Breast epithelium (tissue), 4 donors: ENCODE measurements around the gene ABCA3. TPM values are rescaled to one million over a fixed set of nuclear protein-coding genes. Genes with fewer than 3 reads are reported as not detected.

Source experiments
- DNase-seq, 2 donors: peaks; one replicate each; pipeline ENCODE4 v3.0.0-alpha.2; 2019; ENCODE audit warnings: low spot score in 2 of 2
- H3K27ac ChIP-seq, 2 donors: fragments of 200-600 bp; sonication (generic) in 1 of 2; one replicate each; pipeline ENCODE4 v1.5.1; 2016 to 2019; ENCODE audit warnings: mild to moderate bottlenecking in 1 of 2
- H3K27me3 ChIP-seq, 2 donors: fragments of 200-600 bp; sonication (generic) in 1 of 2; one replicate each; pipeline versions ENCODE4 v1.5.1 to v1.6.0; 2017 to 2019; ENCODE audit warnings: control low read depth in 1 of 2, mild to moderate bottlenecking in 1 of 2
- H3K36me3 ChIP-seq: fragments of 200-600 bp; one replicate; pipeline ENCODE4 v1.5.1; 2019
- H3K4me1 ChIP-seq, 2 donors: fragments of 200-600 bp; sonication (generic); one replicate each; pipeline ENCODE4 v1.5.1; 2016 to 2019; ENCODE audit warnings: control low read depth in 1 of 2
- H3K4me3 ChIP-seq, 3 donors: fragments of 200-600 bp; sonication (generic); 1 replicate in 2 of 3; 2 replicates in 1 of 3; pipeline ENCODE4 v1.5.1; 2016 to 2019; ENCODE audit warnings: mild to moderate bottlenecking in 3 of 3, moderate library complexity in 2 of 3
- H3K9me3 ChIP-seq, 2 donors: fragments of 200-600 bp; sonication (generic) in 1 of 2; one replicate each; pipeline ENCODE4 v1.5.1; 2016 to 2019; ENCODE audit warnings: control low read depth in 1 of 2
- CTCF ChIP-seq, 3 donors: fragments of 450-650 bp; IDR thresholded peaks; one replicate each; pipeline ENCODE4 v1.5.1; 2016 to 2017; ENCODE audit warnings: antibody characterized with exemption in 3 of 3, mild to moderate bottlenecking in 3 of 3, moderate library complexity in 3 of 3
- POLR2A ChIP-seq: fragments of 450-650 bp; IDR thresholded peaks from one replicate; pipeline ENCODE4 v1.6.1; 2016; ENCODE audit warnings: antibody characterized with exemption, mild to moderate bottlenecking, moderate library complexity
- POLR2AphosphoS5 ChIP-seq, 3 donors: sonication (generic); formaldehyde crosslinking; IDR thresholded peaks; one replicate each; pipeline ENCODE4 v1.6.1; 2017; ENCODE audit warnings: antibody characterized with exemption in 3 of 3
- intact Hi-C: fragments of 100-400 bp; cut with DNase I; formaldehyde crosslinking; loops from one replicate; pipeline ENCODE4 v1.15.1; 2023; ENCODE audit warnings: low total_unique reads
- total RNA-seq, 3 donors: library from RNA; depleted of rRNA; stranded (reverse); fragments of >200 nt; gene quantifications; one replicate each; pipeline ENCODE4 v1.1.0, GENCODE V29; 2016

The ABCA3 gene
- total RNA-seq, 3 donors from 2014 or later: 6.2 to 7.8 (median 6.3) TPM

DNA sequence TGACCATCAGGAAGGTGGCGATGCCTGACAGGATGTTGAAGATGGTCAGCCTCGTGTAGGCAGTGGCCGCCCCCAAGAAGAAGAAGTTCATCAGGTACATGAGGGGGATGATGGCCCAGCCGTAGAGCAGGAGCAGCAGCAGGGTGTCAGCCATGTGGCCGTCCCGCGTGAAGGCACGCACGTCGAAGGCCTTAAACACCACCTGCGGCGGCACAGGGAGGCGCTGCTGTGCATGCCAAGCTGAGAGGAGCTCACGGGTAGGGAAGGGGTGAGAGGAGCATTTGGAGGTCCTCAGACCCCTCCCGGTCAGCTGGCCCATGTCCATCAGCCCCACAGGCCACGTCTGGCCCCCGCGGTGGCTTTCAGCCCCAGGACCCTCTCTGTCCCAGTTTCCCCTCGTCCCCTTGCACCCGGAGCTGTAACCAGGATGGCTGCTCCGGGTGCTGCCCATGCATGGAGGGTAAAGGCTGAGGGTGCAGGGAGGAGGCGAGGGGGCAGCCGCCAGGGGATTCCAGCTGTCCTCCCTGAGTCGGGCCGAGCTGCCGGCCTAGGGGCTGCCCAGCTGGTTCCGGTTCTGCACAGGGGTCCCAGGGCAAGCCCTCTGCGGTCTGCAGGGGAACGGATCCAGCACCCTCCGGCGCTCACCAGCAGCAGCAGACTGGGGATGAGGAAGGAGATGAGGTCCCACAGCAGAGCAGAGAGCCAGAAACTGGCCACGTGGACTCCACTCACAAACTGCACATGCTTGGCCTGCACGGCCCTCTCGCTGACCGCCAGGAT is 55.5 kb downstream of the ABCA3 start:
- Histone ChIP-seq H3K4me1 (no peaks in the 10 kb centered on the region), H3K27me3 (no peaks in the 10 kb centered on the region), H3K27ac (no peak overlapping the region), H3K36me3 (no peaks in the 10 kb centered on the region), H3K9me3 (no peaks in the 10 kb centered on the region), H3K4me3 (no peak overlapping the region)
- intact Hi-C loops: no loop called here
- no peak for DNase-seq
- TF ChIP-seq POLR2A (no peak), CTCF (IDR thresholded peaks at IDR 0.05) (no peak), POLR2AphosphoS5 (IDR thresholded peaks at IDR 0.05) (no peak)

DNA sequence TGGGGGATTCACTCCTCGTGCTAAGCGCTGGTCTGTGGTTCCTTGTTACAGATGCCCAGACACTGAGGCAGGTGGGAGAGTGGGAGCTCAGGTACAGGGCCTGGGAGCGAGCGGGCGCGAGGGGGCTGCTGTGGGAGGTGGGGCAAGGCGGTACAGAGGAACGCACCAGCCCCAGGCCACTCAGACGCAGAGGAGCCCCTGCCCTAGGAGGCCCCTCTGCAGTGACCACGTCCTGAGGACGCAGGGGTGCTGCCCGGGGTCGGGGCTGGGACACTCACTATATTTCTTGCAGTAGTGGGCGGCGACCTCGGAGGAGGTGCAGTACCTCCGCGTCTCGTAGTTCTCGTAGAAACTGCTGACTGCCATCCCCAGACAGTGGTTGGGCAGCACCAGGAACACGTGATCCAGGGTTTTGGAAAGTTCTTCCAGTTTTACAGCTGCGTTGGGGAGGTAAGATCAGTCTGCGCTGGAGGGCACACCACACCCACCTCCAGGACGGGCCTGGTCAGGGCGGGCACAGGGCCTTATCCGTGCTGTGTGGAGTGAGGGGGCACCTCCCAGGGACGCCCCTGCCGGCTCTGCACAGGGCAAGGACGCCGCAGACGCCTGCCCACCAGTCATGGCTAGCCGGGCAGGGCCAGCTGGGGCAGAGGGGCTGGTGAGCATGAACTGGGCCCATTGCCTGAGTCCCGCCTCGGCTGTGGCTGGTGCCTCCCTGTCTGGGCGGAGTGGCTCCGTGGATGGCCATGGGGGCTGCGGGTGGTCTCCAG is 56.3 kb downstream of the ABCA3 start:
- Histone ChIP-seq H3K9me3 (no peaks in the 10 kb centered on the region), H3K36me3 (no peaks in the 10 kb centered on the region), H3K4me3 (no peak overlapping the region), H3K4me1 (no peaks in the 10 kb centered on the region), H3K27me3 (no peaks in the 10 kb centered on the region), H3K27ac (no peak overlapping the region)
- intact Hi-C loops: no loop called here
- no peak for DNase-seq
- TF ChIP-seq POLR2A (no peak), POLR2AphosphoS5 (IDR thresholded peaks at IDR 0.05) (no peak), CTCF (IDR thresholded peaks at IDR 0.05) (no peak)

DNA sequence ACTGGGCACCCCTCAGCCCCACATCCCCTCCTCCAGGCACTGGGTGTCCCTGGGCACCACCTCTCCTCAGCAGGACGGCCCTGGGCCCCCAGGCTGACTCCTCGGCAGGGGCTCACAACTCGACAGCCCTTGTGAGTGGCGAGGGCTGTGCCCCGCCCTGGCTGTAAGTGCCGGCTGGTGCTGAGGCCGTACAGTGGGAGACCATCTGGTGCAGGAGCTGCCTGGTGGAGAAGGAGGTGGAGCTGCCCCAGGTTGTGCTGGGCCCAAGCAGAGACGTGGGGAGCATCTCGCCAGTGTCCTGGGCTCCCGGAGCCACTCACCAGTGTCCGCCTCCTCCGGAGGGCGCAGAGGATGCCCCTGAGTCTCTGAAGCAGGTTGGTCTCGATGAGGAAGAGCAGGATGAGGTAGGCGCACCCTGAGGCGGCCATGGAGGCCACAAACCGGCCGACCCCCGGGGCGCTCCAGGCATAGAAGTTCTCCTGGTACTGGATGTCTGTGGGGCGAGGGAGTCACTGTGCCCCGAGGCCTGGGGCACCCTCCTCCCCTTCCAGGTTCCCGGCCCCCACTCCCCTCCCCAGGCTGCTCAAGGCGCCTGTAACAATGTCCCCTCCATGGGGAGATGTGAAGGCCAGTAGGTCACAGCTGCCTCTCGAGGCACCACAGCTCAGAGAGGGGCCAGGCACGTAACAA is 57.5 kb downstream of the ABCA3 start:
- no peak for DNase-seq
- Histone ChIP-seq H3K9me3 (no peaks in the 10 kb centered on the region), H3K27me3 (no peaks in the 10 kb centered on the region), H3K4me1 (no peaks in the 10 kb centered on the region), H3K36me3 (no peaks in the 10 kb centered on the region), H3K4me3 (no peak overlapping the region), H3K27ac (no peak overlapping the region)
- intact Hi-C loops: no loop called here
- no peak for TF ChIP-seq POLR2A
- no peak for TF ChIP-seq CTCF (IDR thresholded peaks at IDR 0.05)
- TF ChIP-seq POLR2AphosphoS5 (IDR thresholded peaks at IDR 0.05): no peak

DNA sequence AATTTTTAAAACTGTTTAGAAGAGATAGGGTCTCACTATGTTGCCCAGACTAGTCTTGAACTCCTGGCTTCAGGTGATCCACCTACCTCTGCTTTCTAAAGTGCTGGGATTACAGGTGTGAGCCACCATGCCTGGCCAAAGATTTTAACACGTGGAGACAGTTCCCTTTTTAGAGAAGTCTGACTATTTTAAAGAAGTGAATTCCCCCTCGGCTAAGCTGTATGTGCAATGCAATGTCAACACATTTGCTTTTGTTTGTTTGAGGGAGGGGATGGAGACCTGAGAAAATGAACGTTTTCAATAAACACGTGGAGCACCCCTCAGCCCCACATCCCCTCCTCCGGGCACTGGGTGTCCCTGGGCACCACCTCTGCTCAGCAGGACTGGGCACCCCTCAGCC is 58.3 kb downstream of the ABCA3 start:
- TF ChIP-seq POLR2AphosphoS5 (IDR thresholded peaks at IDR 0.05) (no peak), POLR2A (no peak), CTCF (IDR thresholded peaks at IDR 0.05) (no peak)
- intact Hi-C loops: no loop called here
- Histone ChIP-seq H3K36me3 (no peaks in the 10 kb centered on the region), H3K27me3 (no peaks in the 10 kb centered on the region), H3K9me3 (no peaks in the 10 kb centered on the region), H3K27ac (no peak overlapping the region), H3K4me1 (no peaks in the 10 kb centered on the region), H3K4me3 (no peak overlapping the region)
- no peak for DNase-seq
